Measurements from ENCODE around the gene FBXO4. TPM values are rescaled to one million over a fixed set of nuclear protein-coding genes. Genes with fewer than 3 reads are reported as not detected.

Gene FBXO4
- total RNA-seq, 6 donors from 2014 or later = 6.6 to 11.9 (median 8.0) TPM

GRCh38 chr5:41961736-41962135 lies 36.7 kb downstream of the FBXO4 start:
- TF ChIP-seq POLR2A (IDR thresholded peaks at IDR 0.05) (no peak), POLR2AphosphoS5 (IDR thresholded peaks at IDR 0.05) (no peak), EP300 (IDR thresholded peaks at IDR 0.05) (no peak), CTCF (IDR thresholded peaks at IDR 0.05) (no peak)
- Histone ChIP-seq H3K36me3 (no peaks in the 10 kb centered on the region), H3K4me3 (no peak overlapping the region), H3K27me3 (no peaks in the 10 kb centered on the region), H3K4me1 (no peaks in the 10 kb centered on the region), H3K27ac (no peak overlapping the region), H3K9me3 (peaks cover 9 to 12% (median 10%) of the 10 kb centered on the region in 4 donors)
- ATAC-seq (ENCODE audit: low FRiP score in 2 of 2) (no peak), DNase-seq (no peak)
- WGBS, 2 donors = 88 to 89% methylated on average over 1 of the region's 1 CpG

- DNase-seq = no peak
- peak in 1 of 2 donors; percentile 62 for ATAC-seq (ENCODE audit: low FRiP score in 2 of 2)
- Histone ChIP-seq H3K36me3 (no peaks in the 10 kb centered on the region), H3K4me1 (no peaks in the 10 kb centered on the region), H3K27ac (no peak overlapping the region), H3K27me3 (no peaks in the 10 kb centered on the region), H3K9me3 (peaks cover 6 to 12% (median 10%) of the 10 kb centered on the region in 4 donors), H3K4me3 (no peak overlapping the region)
- 65 to 77% methylated on average over 3 of the region's 3 CpGs for WGBS, 2 donors
- no peak for TF ChIP-seq POLR2A (IDR thresholded peaks at IDR 0.05)
- TF ChIP-seq POLR2AphosphoS5 (IDR thresholded peaks at IDR 0.05) = no peak
- no peak for TF ChIP-seq CTCF (IDR thresholded peaks at IDR 0.05)
- no peak for TF ChIP-seq EP300 (IDR thresholded peaks at IDR 0.05)
Observed at GRCh38 chr5:41962491-41962890, 37.4 kb downstream of the FBXO4 start.

DNA sequence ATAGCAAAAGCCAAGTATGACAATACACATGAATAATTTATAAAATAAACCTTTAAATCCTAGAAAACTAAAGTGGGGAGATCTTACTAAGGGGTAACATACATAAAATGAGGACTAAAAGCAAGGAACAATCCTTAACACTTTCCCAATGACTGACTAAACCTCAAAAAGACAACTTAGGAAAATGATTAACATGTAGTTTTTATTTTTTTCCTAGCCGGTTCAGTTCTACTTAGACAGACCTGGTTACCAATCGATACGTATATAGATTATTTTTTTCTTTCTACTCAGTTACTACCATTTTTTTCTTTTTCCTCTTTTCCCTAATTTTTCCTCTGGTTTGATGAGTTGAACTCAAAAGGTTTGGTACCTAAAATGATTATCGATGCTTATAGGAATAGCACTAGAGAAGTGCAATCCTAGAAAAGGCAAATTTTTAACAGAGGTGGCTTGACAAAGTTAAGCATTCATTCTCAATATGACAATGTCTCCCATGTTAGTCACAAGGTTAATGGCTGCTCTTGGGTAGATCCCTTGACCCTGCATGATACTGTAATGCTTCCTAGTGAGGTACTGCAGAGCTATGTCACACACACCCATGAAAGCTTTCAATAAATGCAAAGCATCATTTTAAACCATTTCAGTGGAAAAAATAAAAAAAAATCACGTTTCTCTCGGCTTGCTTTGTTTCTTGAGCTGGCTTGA lies 41.5 kb downstream of the FBXO4 start:
- Histone ChIP-seq H3K27me3 (no peaks in the 10 kb centered on the region), H3K4me1 (no peaks in the 10 kb centered on the region), H3K9me3 (peaks cover 0 to under 1% (median 0%) of the 10 kb centered on the region in 4 donors), H3K36me3 (no peaks in the 10 kb centered on the region), H3K4me3 (no peak overlapping the region), H3K27ac (no peak overlapping the region)
- DNase-seq (no peak), ATAC-seq (ENCODE audit: low FRiP score in 2 of 2) (no peak)
- 77 to 82% methylated on average over 6 of the region's 6 CpGs for WGBS, 2 donors
- TF ChIP-seq CTCF (IDR thresholded peaks at IDR 0.05) (no peak), POLR2A (IDR thresholded peaks at IDR 0.05) (no peak), EP300 (IDR thresholded peaks at IDR 0.05) (no peak)

GRCh38 chr5:41967401-41967800 lies 42.3 kb downstream of the FBXO4 start:
- Histone ChIP-seq H3K4me3 (no peak overlapping the region), H3K4me1 (no peaks in the 10 kb centered on the region), H3K27me3 (no peaks in the 10 kb centered on the region), H3K9me3 (no peaks in the 10 kb centered on the region), H3K36me3 (no peaks in the 10 kb centered on the region), H3K27ac (no peak overlapping the region)
- 85 to 86% methylated on average over 3 of the region's 3 CpGs for WGBS, 2 donors
- ATAC-seq (ENCODE audit: low FRiP score in 2 of 2) (no peak), DNase-seq (no peak)
- TF ChIP-seq EP300 (IDR thresholded peaks at IDR 0.05) (no peak), POLR2AphosphoS5 (IDR thresholded peaks at IDR 0.05) (no peak), CTCF (IDR thresholded peaks at IDR 0.05) (no peak), POLR2A (IDR thresholded peaks at IDR 0.05) (no peak)

DNA sequence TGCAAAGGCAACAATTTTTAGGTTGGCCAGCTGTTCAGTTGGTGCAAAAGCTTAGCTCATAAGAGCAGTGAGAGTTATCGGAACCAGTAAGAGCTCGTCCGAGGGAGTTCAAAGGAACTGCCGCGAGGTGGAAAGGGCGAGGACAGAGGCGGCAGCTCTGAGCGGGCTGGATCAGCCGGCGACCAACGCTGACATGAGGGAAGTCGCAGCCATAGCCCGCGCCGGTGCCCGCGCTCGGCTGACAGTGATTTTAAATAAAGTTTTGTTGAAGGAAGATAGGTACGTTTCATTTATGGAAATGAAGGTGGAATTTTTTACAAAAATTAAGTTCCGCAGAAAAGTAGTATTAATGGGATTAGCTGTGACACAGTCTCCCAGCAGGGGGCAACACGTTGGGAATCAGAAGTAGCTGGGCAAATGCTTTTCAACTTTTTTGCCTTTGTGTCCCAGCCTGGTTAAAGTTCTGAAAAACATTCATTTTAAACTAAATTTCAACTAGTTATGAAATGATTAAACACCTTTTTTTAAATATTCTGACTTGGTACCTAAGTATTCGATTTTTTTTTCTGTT lies 43.2 kb downstream of the FBXO4 start:
- WGBS, 2 donors = 91 to 92% methylated on average over 22 of the region's 22 CpGs
- Histone ChIP-seq H3K4me3 (no peak overlapping the region), H3K9me3 (no peaks in the 10 kb centered on the region), H3K36me3 (no peaks in the 10 kb centered on the region), H3K27ac (no peak overlapping the region), H3K4me1 (no peaks in the 10 kb centered on the region), H3K27me3 (no peaks in the 10 kb centered on the region)
- DNase-seq = peak in 1 of 2 donors; percentile 79
- TF ChIP-seq CTCF (IDR thresholded peaks at IDR 0.05) = no peak
- TF ChIP-seq POLR2A (IDR thresholded peaks at IDR 0.05) = no peak
- TF ChIP-seq POLR2AphosphoS5 (IDR thresholded peaks at IDR 0.05) = no peak
- no peak for TF ChIP-seq EP300 (IDR thresholded peaks at IDR 0.05)
- no peak for ATAC-seq (ENCODE audit: low FRiP score in 2 of 2)
